DOHH2 (cell line): Measurements from ENCODE around the gene GRIN2C.

Source experiments
- H3F3A ChIP-seq: fragments of 200-600 bp; sonication (generic), shearing (Covaris generic); 2 replicates; pipeline ENCODE4 v1.6.0; 2016; ENCODE audit warnings: antibody characterized with exemption, mild to moderate bottlenecking; ENCODE audit not compliant: control insufficient read depth, insufficient read depth
- H3K27ac ChIP-seq: fragments of 200-600 bp; sonication (generic); 2 replicates; pipeline ENCODE4 v1.5.1; 2014; ENCODE audit warnings: low read depth, mild to moderate bottlenecking, low read length, moderate library complexity
- H3K27me3 ChIP-seq: fragments of 200-600 bp; sonication (generic); 2 replicates; pipeline ENCODE4 v1.6.1; 2014; ENCODE audit warnings: mild to moderate bottlenecking, low read length, mixed read lengths; ENCODE audit not compliant: control insufficient read depth
- H3K36me3 ChIP-seq: fragments of 200-600 bp; sonication (generic); 2 replicates; pipeline ENCODE4 v1.6.1; 2014; ENCODE audit warnings: mild to moderate bottlenecking, low read length, moderate library complexity, mixed read lengths; ENCODE audit not compliant: control insufficient read depth
- H3K4me1 ChIP-seq: fragments of 200-600 bp; sonication (generic); 2 replicates; pipeline ENCODE4 v1.6.1; 2014; ENCODE audit warnings: mild to moderate bottlenecking, low read length, mixed read lengths; ENCODE audit not compliant: control insufficient read depth
- H3K4me2 ChIP-seq: fragments of 200-600 bp; sonication (generic); 2 replicates; pipeline ENCODE4 v1.6.0; 2014; ENCODE audit warnings: mild to moderate bottlenecking, low read length, moderate library complexity
- H3K4me3 ChIP-seq: fragments of 200-600 bp; sonication (generic); 2 replicates; pipeline ENCODE4 v1.5.1; 2014; ENCODE audit warnings: mild to moderate bottlenecking, low read length, mixed read lengths
- H3K79me2 ChIP-seq: fragments of 200-600 bp; sonication (generic); 2 replicates; pipeline ENCODE4 v1.6.1; 2014; ENCODE audit warnings: mild to moderate bottlenecking, low read length, mixed read lengths; ENCODE audit not compliant: control insufficient read depth
- H3K9me2 ChIP-seq: fragments of 200-600 bp; sonication (generic); replicated peaks from 2 replicates; pipeline ENCODE4 v1.6.1; 2014; ENCODE audit warnings: mild to moderate bottlenecking, low read length, mixed read lengths; ENCODE audit not compliant: control insufficient read depth
- H3K9me3 ChIP-seq: fragments of 200-600 bp; sonication (generic); 2 replicates; pipeline ENCODE4 v1.6.1; 2014; ENCODE audit warnings: antibody characterized with exemption, low read length, mixed read lengths; ENCODE audit not compliant: control insufficient read depth, insufficient read depth
- H4K20me1 ChIP-seq: fragments of 200-600 bp; sonication (generic); 2 replicates; pipeline ENCODE4 v1.6.0; 2014; ENCODE audit warnings: low read depth, mild to moderate bottlenecking, antibody characterized with exemption, low read length, moderate library complexity; ENCODE audit not compliant: control insufficient read depth, insufficient read depth
- CTCF ChIP-seq: fragments of 200-600 bp; sonication (generic); IDR thresholded peaks from one replicate; pipeline ENCODE4 v1.5.1; 2014; ENCODE audit warnings: antibody characterized with exemption, mild to moderate bottlenecking, low read depth, low read length; ENCODE audit not compliant: poor library complexity, severe bottlenecking
- EZH2phosphoT487 ChIP-seq: fragments of 200-600 bp; sonication (generic); IDR thresholded peaks from 2 replicates; pipeline ENCODE4 v1.6.1; 2017; ENCODE audit warnings: borderline replicate concordance, mild to moderate bottlenecking, antibody characterized with exemption, low read length, moderate library complexity, mixed read lengths

The GRIN2C gene

GRCh38 chr17:74843352-74843627 is 16.4 kb downstream of the GRIN2C start:
- H3K4me2 ChIP-seq: no peak overlapping the region
- no peaks in the 10 kb centered on the region for H3K9me3 ChIP-seq
- no peaks in the 10 kb centered on the region for H3K79me2 ChIP-seq
- TF ChIP-seq CTCF (no peak), EZH2phosphoT487 (no peak)
- H3K9me2 ChIP-seq: no peaks in the 10 kb centered on the region
- no peak overlapping the region for H3K4me3 ChIP-seq
- H3K27me3 ChIP-seq: peaks cover 3% of the 10 kb centered on the region; the same call in 1 of the 2 replicates
- H3K27ac ChIP-seq: no peak overlapping the region
- no peaks in the 10 kb centered on the region for H4K20me1 ChIP-seq
- peaks cover 12% of the 10 kb centered on the region for H3K4me1 ChIP-seq
- no peaks in the 10 kb centered on the region for H3F3A ChIP-seq
- no peaks in the 10 kb centered on the region for H3K36me3 ChIP-seq

- no peak overlapping the region for H3K4me3 ChIP-seq
- TF ChIP-seq EZH2phosphoT487 (no peak), CTCF (no peak)
- H3F3A ChIP-seq: no peaks in the 10 kb centered on the region
- no peaks in the 10 kb centered on the region for H3K9me3 ChIP-seq
- H3K36me3 ChIP-seq: no peaks in the 10 kb centered on the region
- H3K27ac ChIP-seq: no peak overlapping the region
- H3K27me3 ChIP-seq: peaks cover 3% of the 10 kb centered on the region; the same call in 1 of the 2 replicates
- no peaks in the 10 kb centered on the region for H3K9me2 ChIP-seq
- no peaks in the 10 kb centered on the region for H3K79me2 ChIP-seq
- peaks cover 12% of the 10 kb centered on the region for H3K4me1 ChIP-seq
- no peaks in the 10 kb centered on the region for H4K20me1 ChIP-seq
- no peak overlapping the region for H3K4me2 ChIP-seq
These were observed 16.9 kb downstream of the GRIN2C start for GRCh38 chr17:74842599-74843351.

- Histone ChIP-seq H3F3A (no peaks in the 10 kb centered on the region), H3K9me2 (no peaks in the 10 kb centered on the region), H3K4me3 (no peak overlapping the region), H3K36me3 (no peaks in the 10 kb centered on the region), H3K4me1 (peaks cover 12% of the 10 kb centered on the region), H3K79me2 (no peaks in the 10 kb centered on the region), H3K27me3 (peaks cover 3% of the 10 kb centered on the region; the same call in 1 of the 2 replicates), H4K20me1 (no peaks in the 10 kb centered on the region), H3K27ac (no peak overlapping the region), H3K9me3 (no peaks in the 10 kb centered on the region), H3K4me2 (no peak overlapping the region)
- TF ChIP-seq CTCF (no peak), EZH2phosphoT487 (no peak)
These were observed 17.5 kb downstream of the GRIN2C start for GRCh38 chr17:74842146-74842598.
